Parathyroid adenoma (tissue), 2 donors: ENCODE measurements around the gene HBG2.

Experiments
- H2AFZ ChIP-seq: fragments of 300-600 bp; sonication (generic); one replicate; pipeline ENCODE4 v1.7.0; 2017; ENCODE audit warnings: antibody characterized with exemption, mild to moderate bottlenecking
- H3K27ac ChIP-seq: fragments of 300-600 bp; sonication (generic); one replicate; pipeline ENCODE4 v1.7.0; 2017
- H3K27me3 ChIP-seq: fragments of 300-600 bp; sonication (generic); one replicate; pipeline ENCODE4 v1.7.0; 2017; ENCODE audit warnings: low read length; ENCODE audit not compliant: control insufficient read depth, insufficient read depth
- H3K36me3 ChIP-seq: fragments of 300-600 bp; sonication (generic); one replicate; pipeline ENCODE4 v1.7.0; 2017; ENCODE audit warnings: low read length; ENCODE audit not compliant: control insufficient read depth, insufficient read depth
- H3K4me1 ChIP-seq: fragments of 300-600 bp; sonication (generic); one replicate; pipeline ENCODE4 v1.7.0; 2017; ENCODE audit warnings: control low read depth
- H3K4me2 ChIP-seq: fragments of 300-600 bp; sonication (generic); one replicate; pipeline ENCODE4 v1.7.0; 2017; ENCODE audit warnings: low read length
- H3K4me3 ChIP-seq: fragments of 300-600 bp; sonication (generic); one replicate; pipeline ENCODE4 v1.7.0; 2017; ENCODE audit warnings: low read depth, low read length
- H3K79me2 ChIP-seq: fragments of 300-600 bp; sonication (generic); one replicate; pipeline ENCODE4 v1.7.0; 2017; ENCODE audit warnings: control low read depth
- H3K9ac ChIP-seq: fragments of 300-600 bp; sonication (generic); one replicate; pipeline ENCODE4 v1.7.0; 2017; ENCODE audit warnings: mild to moderate bottlenecking
- H3K9me3 ChIP-seq: fragments of 300-600 bp; sonication (generic); one replicate; pipeline ENCODE4 v1.7.0; 2017; ENCODE audit warnings: low read length; ENCODE audit not compliant: control insufficient read depth
- CTCF ChIP-seq: fragments of 300-600 bp; sonication (generic); IDR thresholded peaks from one replicate; pipeline ENCODE4 v1.7.0; 2017; ENCODE audit warnings: antibody characterized with exemption, mild to moderate bottlenecking
- donor health status: primary hyperparathyroidism.

Gene HBG2

GRCh38 chr11:5272395-5273017 is 17.9 kb upstream of the HBG2 start:
- no peaks in the 10 kb centered on the region for H3K79me2 ChIP-seq
- H3K27me3 ChIP-seq, result no peaks in the 10 kb centered on the region

GRCh38 chr11:5269715-5270147 is 15.2 kb upstream of the HBG2 start, which contains the start of gene HBE1:
Gene HBE1, minus strand, starts transcription at chr11:5269945. Its CDS starts 55 bp downstream, at chr11:5269890.
- no peaks in the 10 kb centered on the region for H3K9me3 ChIP-seq
- no peak within 1 kb of the TSS for H2AFZ ChIP-seq
- no peak within 1 kb of the TSS for H3K4me3 ChIP-seq
- H3K36me3 ChIP-seq, result no peaks in the 10 kb centered on the region
- H3K27me3 ChIP-seq, result no peaks in the 10 kb centered on the region
- no peak within 1 kb of the TSS for H3K9ac ChIP-seq
- no peaks in the 10 kb centered on the region for H3K4me1 ChIP-seq
- H3K27ac ChIP-seq, result no peak within 1 kb of the TSS
- H3K4me2 ChIP-seq, result no peak within 1 kb of the TSS
- no peaks in the 10 kb centered on the region for H3K79me2 ChIP-seq
- no peak for TF ChIP-seq CTCF

More at GRCh38 chr11:5272395-5273017, 17.9 kb upstream of the HBG2 start:
- no peak overlapping the region for H3K4me2 ChIP-seq
- H3K9ac ChIP-seq, result no peak overlapping the region
- no peaks in the 10 kb centered on the region for H3K4me1 ChIP-seq
- H3K36me3 ChIP-seq, result no peaks in the 10 kb centered on the region
- H3K4me3 ChIP-seq, result no peak overlapping the region
- H3K9me3 ChIP-seq, result no peaks in the 10 kb centered on the region
- TF ChIP-seq CTCF, result no peak
- no peak overlapping the region for H2AFZ ChIP-seq
- H3K27ac ChIP-seq, result no peak overlapping the region

DNA sequence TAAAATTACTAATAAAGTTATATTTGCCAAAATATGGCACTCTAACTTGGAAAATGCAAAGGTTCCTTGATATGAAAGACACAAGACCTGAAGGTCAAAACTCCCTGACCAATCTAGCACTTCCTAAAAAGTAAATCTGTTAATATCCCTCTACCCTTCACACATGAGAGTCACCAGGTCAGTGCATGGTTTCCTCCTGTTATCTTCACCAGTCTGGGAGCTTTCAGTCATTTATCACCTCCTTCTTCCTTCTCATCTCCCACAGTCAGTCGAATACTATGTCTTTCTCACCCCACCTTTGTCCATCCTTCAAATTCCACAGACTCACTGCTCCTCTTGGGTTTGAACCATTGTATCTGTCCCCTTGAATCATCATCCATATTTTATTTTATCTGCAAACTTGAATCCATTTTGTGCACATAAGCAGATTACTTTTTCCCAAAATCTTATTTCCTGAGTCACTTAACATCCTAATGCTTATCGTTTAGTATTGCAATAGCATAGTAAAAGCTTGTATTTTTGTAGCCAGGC is 12.5 kb upstream of the HBG2 start:
- no peak for TF ChIP-seq CTCF
- Histone ChIP-seq H3K36me3 (no peaks in the 10 kb centered on the region), H2AFZ (no peak overlapping the region), H3K4me3 (no peak overlapping the region), H3K27ac (no peak overlapping the region), H3K79me2 (no peaks in the 10 kb centered on the region), H3K27me3 (no peaks in the 10 kb centered on the region), H3K4me1 (no peaks in the 10 kb centered on the region), H3K4me2 (no peak overlapping the region), H3K9ac (no peak overlapping the region), H3K9me3 (no peaks in the 10 kb centered on the region)

DNA sequence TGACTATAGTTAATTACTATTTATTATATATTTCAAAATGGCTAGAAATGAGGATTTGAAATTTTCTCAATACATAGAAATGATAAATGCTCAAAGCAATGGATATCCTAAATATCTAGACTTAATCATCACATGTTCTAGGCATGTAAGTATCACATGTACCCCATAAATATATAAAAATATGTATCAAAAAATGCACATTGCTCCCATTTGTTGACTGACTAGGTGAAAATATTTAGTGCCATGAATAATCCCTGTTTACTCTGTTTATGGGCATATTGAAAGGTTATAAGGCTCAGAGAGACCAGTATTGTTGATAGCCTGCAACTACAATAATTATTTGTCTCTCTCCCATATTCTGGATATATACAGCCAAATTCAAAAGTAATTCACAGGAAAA is 12.0 kb upstream of the HBG2 start:
- Histone ChIP-seq H2AFZ (no peak overlapping the region), H3K36me3 (no peaks in the 10 kb centered on the region), H3K4me2 (no peak overlapping the region), H3K9ac (no peak overlapping the region), H3K4me1 (no peaks in the 10 kb centered on the region), H3K27me3 (no peaks in the 10 kb centered on the region), H3K9me3 (no peaks in the 10 kb centered on the region), H3K27ac (no peak overlapping the region), H3K4me3 (no peak overlapping the region), H3K79me2 (no peaks in the 10 kb centered on the region)
- TF ChIP-seq CTCF, result no peak

DNA sequence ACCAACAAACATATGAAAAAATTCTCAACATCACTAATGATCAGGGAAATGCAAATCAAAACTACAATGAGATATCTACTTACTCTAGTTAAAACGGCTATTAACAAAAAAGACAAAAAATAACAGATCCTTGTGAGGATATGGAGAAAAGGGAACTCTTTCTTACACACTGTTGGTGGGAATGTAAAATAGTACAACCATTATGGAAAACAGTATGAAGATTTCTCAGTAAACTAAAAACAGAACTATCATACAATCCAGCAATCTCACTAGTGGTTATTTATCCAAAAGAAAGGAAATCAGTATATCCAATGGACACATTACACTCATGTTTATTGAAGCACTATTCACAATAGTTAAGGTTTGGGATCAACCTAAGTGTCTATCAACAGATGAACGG is 11.3 kb upstream of the HBG2 start:
- H3K9me3 ChIP-seq, result no peaks in the 10 kb centered on the region
- H3K27me3 ChIP-seq, result no peaks in the 10 kb centered on the region
- no peaks in the 10 kb centered on the region for H3K79me2 ChIP-seq
- no peak overlapping the region for H3K4me2 ChIP-seq
- no peak overlapping the region for H3K27ac ChIP-seq
- no peak for TF ChIP-seq CTCF
- no peak overlapping the region for H2AFZ ChIP-seq
- H3K9ac ChIP-seq, result no peak overlapping the region
- H3K36me3 ChIP-seq, result no peaks in the 10 kb centered on the region
- H3K4me3 ChIP-seq, result no peak overlapping the region
- no peaks in the 10 kb centered on the region for H3K4me1 ChIP-seq
